Gastroesophageal sphincter (tissue), 3 donors: ENCODE measurements around the gene DRD2.

Experiments used
- CTCF ChIP-seq, 4 experiments: fragments of 200-600 bp in 2 of 4; fragments of 450-650 bp in 2 of 4; sonication (generic) in 1 of 4; IDR thresholded peaks; one replicate each; pipeline ENCODE4 v1.5.1; 2017 to 2019; ENCODE audit warnings: antibody characterized with exemption in 4 of 4, mild to moderate bottlenecking in 2 of 4, moderate library complexity in 2 of 4
- EP300 ChIP-seq: sonication (generic); formaldehyde crosslinking; IDR thresholded peaks from one replicate; pipeline ENCODE4 v1.6.1; 2017; ENCODE audit warnings: antibody characterized with exemption, mild to moderate bottlenecking
- POLR2A ChIP-seq, 2 donors: fragments of 450-650 bp; IDR thresholded peaks; one replicate each; pipeline ENCODE4 v1.6.1; 2017; ENCODE audit warnings: antibody characterized with exemption in 2 of 2, mild to moderate bottlenecking in 2 of 2, moderate library complexity in 1 of 2
- POLR2AphosphoS5 ChIP-seq: sonication (generic); formaldehyde crosslinking; IDR thresholded peaks from one replicate; pipeline ENCODE4 v1.6.1; 2017; ENCODE audit warnings: antibody characterized with exemption

- TF ChIP-seq CTCF (IDR thresholded peaks at IDR 0.05) (no peak), EP300 (no peak), POLR2A (IDR thresholded peaks at IDR 0.05) (no peak), POLR2AphosphoS5 (no peak)
These were observed 17.0 kb downstream of the DRD2 start for GRCh38 chr11:113458189-113458588.
